CD14-positive monocyte (primary cell): Measurements from ENCODE around the gene SV2A. TPM values are rescaled to one million over a fixed set of nuclear protein-coding genes. Genes with fewer than 3 reads are reported as not detected.

ENCODE experiments used
- DNase-seq, 3 donors: peaks; one replicate each; pipeline ENCODE4 v3.0.0-alpha.2; 2011 to 2022
- H2AFZ ChIP-seq: 2 replicates; pipeline ENCODE4 v1.6.0; 2012; ENCODE audit warnings: mild to moderate bottlenecking, low read depth, low read length, inconsistent platforms; ENCODE audit not compliant: insufficient read depth, poor library complexity, severe bottlenecking
- H3K27ac ChIP-seq, 2 donors: 1 replicate in 1 of 2; 2 replicates in 1 of 2; pipeline ENCODE4 v1.5.1; 2012 to 2013; ENCODE audit warnings: low read length in 2 of 2, control low read depth in 1 of 2, inconsistent platforms in 1 of 2, low read depth in 1 of 2, mild to moderate bottlenecking in 1 of 2
- H3K27me3 ChIP-seq, 2 donors: one replicate each; pipeline versions ENCODE4 v1.6.0 to v1.6.1; 2011 to 2013; ENCODE audit warnings: low read length in 2 of 2; ENCODE audit not compliant: control insufficient read depth in 2 of 2, insufficient read depth in 2 of 2
- H3K36me3 ChIP-seq, 2 donors: replicated peaks in 1 of 2; 1 replicate in 1 of 2; 2 replicates in 1 of 2; pipeline versions ENCODE4 v1.5.1 to v1.6.1; 2012 to 2013; ENCODE audit warnings: low read length in 2 of 2, control low read depth in 1 of 2, inconsistent platforms in 1 of 2, mild to moderate bottlenecking in 1 of 2; ENCODE audit not compliant: insufficient read depth in 2 of 2, control insufficient read depth in 1 of 2
- H3K4me1 ChIP-seq, 2 donors: 1 replicate in 1 of 2; 2 replicates in 1 of 2; pipeline versions ENCODE4 v1.5.1 to v1.6.1; 2012 to 2013; ENCODE audit warnings: low read length in 2 of 2, control low read depth in 1 of 2, inconsistent platforms in 1 of 2, mild to moderate bottlenecking in 1 of 2, moderate library complexity in 1 of 2; ENCODE audit not compliant: insufficient read depth in 2 of 2, control insufficient read depth in 1 of 2
- H3K4me2 ChIP-seq: replicated peaks from 2 replicates; pipeline ENCODE3; 2012; ENCODE audit warnings: low read length, moderate library complexity, mild to moderate bottlenecking; ENCODE audit not compliant: poor library complexity, severe bottlenecking; ENCODE audit errors: extremely low read depth
- H3K4me3 ChIP-seq, 3 experiments: fragments of 200-600 bp in 1 of 3; sonication (generic) in 1 of 3; replicated peaks in 1 of 3; 1 replicate in 2 of 3; 2 replicates in 1 of 3; pipeline ENCODE4 v1.5.1; 2011 to 2013; ENCODE audit warnings: low read length in 3 of 3, mild to moderate bottlenecking in 3 of 3, control low read depth in 2 of 3, low read depth in 2 of 3, inconsistent platforms in 1 of 3, moderate library complexity in 1 of 3
- H3K79me2 ChIP-seq: 2 replicates; pipeline ENCODE4 v1.6.0; 2012; ENCODE audit warnings: mild to moderate bottlenecking, control low read depth, inconsistent platforms, low read length, moderate library complexity; ENCODE audit not compliant: insufficient read depth
- H3K9ac ChIP-seq: 2 replicates; pipeline ENCODE4 v1.6.0; 2017; ENCODE audit warnings: low read length, mild to moderate bottlenecking; ENCODE audit not compliant: insufficient read depth, poor library complexity, severe bottlenecking
- H3K9me3 ChIP-seq, 2 donors: replicated peaks in 1 of 2; 1 replicate in 1 of 2; 2 replicates in 1 of 2; pipeline versions ENCODE4 v1.5.1 to v1.6.1; 2012 to 2013; ENCODE audit warnings: low read length in 2 of 2, control low read depth in 1 of 2; ENCODE audit not compliant: control insufficient read depth in 1 of 2, insufficient read depth in 1 of 2
- H4K20me1 ChIP-seq: 2 replicates; pipeline ENCODE4 v1.6.0; 2012; ENCODE audit warnings: mild to moderate bottlenecking, low read length, control low read depth, moderate library complexity; ENCODE audit not compliant: insufficient read depth
- H3K27ac Mint-ChIP-seq, 7 donors: one replicate each; pipeline ENCODE4 v1.8.0; 2020; ENCODE audit warnings: mild to moderate bottlenecking in 7 of 7, mixed read lengths in 7 of 7, moderate library complexity in 6 of 7, inconsistent platforms in 2 of 7
- H3K27me3 Mint-ChIP-seq, 3 donors: one replicate each; pipeline ENCODE4 v1.8.0; 2021 to 2022; ENCODE audit warnings: low read depth in 3 of 3, mild to moderate bottlenecking in 3 of 3, mixed read lengths in 3 of 3, moderate library complexity in 3 of 3, inconsistent platforms in 1 of 3
- H3K36me3 Mint-ChIP-seq, 2 donors: one replicate each; pipeline ENCODE4 v1.8.0; 2020; ENCODE audit warnings: mixed read lengths in 2 of 2, inconsistent platforms in 1 of 2, mild to moderate bottlenecking in 1 of 2
- H3K4me1 Mint-ChIP-seq: one replicate; pipeline ENCODE4 v1.8.0; 2020; ENCODE audit warnings: mild to moderate bottlenecking, mixed read lengths
- H3K4me3 Mint-ChIP-seq, 2 donors: one replicate each; pipeline ENCODE4 v1.8.0; 2020; ENCODE audit warnings: mild to moderate bottlenecking in 2 of 2, mixed read lengths in 2 of 2, moderate library complexity in 1 of 2
- H3K9me3 Mint-ChIP-seq, 7 donors: one replicate each; pipeline ENCODE4 v1.8.0; 2020 to 2022; ENCODE audit warnings: mixed read lengths in 7 of 7, mild to moderate bottlenecking in 6 of 7, moderate library complexity in 6 of 7, inconsistent platforms in 2 of 7
- CTCF ChIP-seq: fragments of 200-600 bp; IDR thresholded peaks from one replicate; pipeline ENCODE4 v1.8.0; 2022; ENCODE audit warnings: antibody characterized with exemption, mild to moderate bottlenecking
- WGBS: methylation state at CpG from one replicate; pipeline ENCODE4 v1.1.5; 2013; ENCODE audit warnings: missing lambda C conversion rate; ENCODE audit not compliant: insufficient coverage; 5-methylcytosine and 5-hydroxymethylcytosine counted together
- intact Hi-C, 2 donors: fragments of 100-400 bp; cut with micrococcal nuclease; formaldehyde crosslinking; loops; one replicate each; pipeline versions ENCODE4 v1.15.0 to v1.15.1; 2023
- polyA plus RNA-seq, 3 donors: library from polyadenylated mRNA; depleted of rRNA in 1 of 3; unstranded in 2 of 3; stranded (reverse) in 1 of 3; fragments of 300-500 nt in 2 of 3; fragments of >200 nt in 1 of 3; fragmentation: Illumina TruSeq in 2 of 3; gene quantifications; 1 replicate in 2 of 3; 2 replicates in 1 of 3; pipeline ENCODE4 v1.2.3, GENCODE V29; 2012 to 2021

Gene SV2A
- polyA plus RNA-seq, 3 donors = 0.07 to 0.17 (median 0.14) TPM

DNA sequence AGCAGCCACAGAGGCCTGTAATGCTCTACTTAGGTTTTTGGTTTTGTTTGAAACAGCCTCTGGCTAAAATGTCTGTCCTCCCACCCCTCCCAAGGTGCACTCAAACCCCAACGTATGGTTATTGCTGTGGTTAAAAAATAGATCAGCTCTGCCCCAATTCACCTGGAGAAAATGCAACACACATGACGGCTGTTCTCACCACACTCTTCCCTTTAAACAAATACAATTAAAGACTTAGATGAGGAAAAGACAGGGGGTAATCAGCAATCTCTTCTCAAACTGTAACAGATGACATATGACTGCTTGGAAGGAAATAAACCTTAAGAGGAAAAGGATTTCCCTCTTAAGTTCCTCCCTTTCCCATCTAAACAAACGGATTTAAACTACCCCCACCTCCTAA, 25.2 kb upstream of the SV2A start:
- Histone ChIP-seq H4K20me1 (no peaks in the 10 kb centered on the region), H3K36me3 (no peaks in the 10 kb centered on the region), H3K4me2 (no peak overlapping the region), H3K27ac (no peak overlapping the region), H3K79me2 (no peaks in the 10 kb centered on the region), H3K9ac (no peak overlapping the region), H3K9me3 (no peaks in the 10 kb centered on the region), H3K4me3 (no peak overlapping the region), H3K27me3 (peaks cover 0 to 7% of the 10 kb centered on the region in 2 donors), H2AFZ (no peak overlapping the region), H3K4me1 (peaks cover 20 to 22% of the 10 kb centered on the region in 2 donors)
- Mint-ChIP-seq H3K4me3 (no peak overlapping the region), H3K27me3 (peaks cover 9 to 26% (median 10%) of the 10 kb centered on the region in 3 donors), H3K9me3 (peaks cover 0 to 2% (median 0%) of the 10 kb centered on the region in 7 donors), H3K36me3 (peaks cover 0 to 3% of the 10 kb centered on the region in 2 donors), H3K4me1 (peaks cover 16% of the 10 kb centered on the region), H3K27ac (no peak overlapping the region)
- DNase-seq = no peak
- no peak for TF ChIP-seq CTCF
- WGBS = 33% methylated on average over 1 of the region's 3 CpGs
- intact Hi-C loops = no loop called here

- Mint-ChIP-seq H3K27me3 (peaks cover 9 to 23% (median 10%) of the 10 kb centered on the region in 3 donors), H3K36me3 (peaks cover 0 to 3% of the 10 kb centered on the region in 2 donors), H3K4me3 (no peak overlapping the region), H3K4me1 (peaks cover 23% of the 10 kb centered on the region), H3K9me3 (peaks cover 0 to 2% (median 0%) of the 10 kb centered on the region in 7 donors), H3K27ac (no peak overlapping the region)
- intact Hi-C loops = no loop called here
- H3K79me2 ChIP-seq = no peaks in the 10 kb centered on the region
- no peak overlapping the region for H3K4me3 ChIP-seq
- H3K4me1 ChIP-seq = peaks cover 27 to 28% of the 10 kb centered on the region in 2 donors
- no peak for DNase-seq
- H2AFZ ChIP-seq = no peak overlapping the region
- peaks cover 0 to 7% of the 10 kb centered on the region in 2 donors for H3K27me3 ChIP-seq
- no peak for TF ChIP-seq CTCF
- no peaks in the 10 kb centered on the region for H3K9me3 ChIP-seq
- no peaks in the 10 kb centered on the region for H3K36me3 ChIP-seq
- no peak overlapping the region for H3K9ac ChIP-seq
- 80% methylated on average over 1 of the region's 5 CpGs for WGBS
- no peak overlapping the region for H3K4me2 ChIP-seq
- no peaks in the 10 kb centered on the region for H4K20me1 ChIP-seq
- H3K27ac ChIP-seq = no peak overlapping the region
Observed at GRCh38 chr1:149942207-149942606, 24.6 kb upstream of the SV2A start.
